Measurements from ENCODE around the gene TTC3. TPM values are rescaled to one million over a fixed set of nuclear protein-coding genes. Genes with fewer than 3 reads are reported as not detected.
"Not testable (repeated sequence)": the region's sequence is repeated elsewhere in the genome, so short reads cannot be mapped to it uniquely, and the experiment has no call there.

TTC3 gene
- total RNA-seq, 2 experiments from 2014 or later, result 49.5 to 50.7 TPM

DNA sequence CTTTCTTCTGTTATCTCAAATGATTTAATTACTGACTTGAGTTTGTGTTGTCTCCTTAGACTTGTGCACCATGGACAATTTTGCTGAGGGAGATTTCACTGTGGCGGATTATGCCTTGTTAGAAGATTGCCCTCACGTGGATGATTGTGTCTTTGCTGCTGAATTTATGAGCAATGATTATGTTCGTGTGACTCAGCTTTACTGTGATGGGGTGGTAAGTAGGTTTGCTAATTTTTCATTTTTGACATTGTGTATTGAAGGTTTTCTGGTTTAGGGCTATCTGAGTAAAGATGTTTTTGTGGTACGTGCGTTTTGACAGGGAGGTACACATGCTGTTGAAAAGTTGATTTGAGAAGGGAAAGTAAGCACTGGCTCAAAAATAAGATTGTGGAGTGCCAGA lies 14.1 kb downstream of the TTC3 start:
- POLR2A ChIA-PET, result no interaction called here
- CTCF ChIA-PET, result no interaction called here

DNA sequence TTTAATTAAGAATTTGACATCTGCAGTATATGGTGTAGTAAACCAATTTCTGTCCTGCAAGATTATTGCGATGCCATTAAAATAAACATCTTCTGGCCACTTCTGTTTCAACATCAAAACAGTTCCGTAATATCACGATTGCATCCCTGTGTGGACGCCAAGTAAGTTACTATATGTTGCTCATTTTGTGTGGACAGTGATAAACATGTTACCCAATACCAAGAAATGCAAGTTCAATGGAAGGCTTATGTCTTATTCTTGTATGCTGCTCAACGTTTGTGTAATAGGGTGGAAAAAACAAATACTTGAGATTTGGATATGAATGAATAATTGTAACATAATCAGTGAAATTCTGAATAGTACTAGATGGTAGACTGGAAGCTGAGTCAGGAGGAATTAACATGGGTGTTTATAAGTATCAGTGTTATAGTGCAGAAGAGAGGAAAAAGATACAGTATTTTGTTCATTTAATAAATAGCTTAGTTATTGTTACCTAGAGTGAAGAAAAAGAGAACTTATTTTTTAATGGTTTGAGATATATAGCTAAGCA lies 15.2 kb downstream of the TTC3 start:
- ChIA-PET CTCF (no interaction called here), POLR2A (no interaction called here)

DNA sequence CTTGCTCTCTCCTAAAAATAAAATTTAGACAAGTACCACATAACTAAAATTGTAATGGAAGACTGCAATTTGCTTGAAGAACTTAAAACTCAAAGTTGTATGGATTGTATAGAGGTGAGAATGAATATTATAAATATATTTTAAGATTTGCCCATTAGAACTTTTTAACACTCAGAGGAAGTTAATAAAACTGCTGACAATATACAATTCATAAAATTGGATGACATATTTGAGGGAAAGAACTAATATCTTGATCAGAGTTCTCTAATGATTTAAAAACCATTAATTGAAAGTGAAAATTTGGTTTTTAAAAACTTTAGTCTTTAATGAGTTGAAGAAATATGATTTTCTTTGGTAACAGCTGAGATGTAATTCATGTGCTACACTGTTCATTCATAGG lies 20.9 kb downstream of the TTC3 start:
- CTCF ChIA-PET, result no interaction called here
- POLR2A ChIA-PET, result no interaction called here

DNA sequence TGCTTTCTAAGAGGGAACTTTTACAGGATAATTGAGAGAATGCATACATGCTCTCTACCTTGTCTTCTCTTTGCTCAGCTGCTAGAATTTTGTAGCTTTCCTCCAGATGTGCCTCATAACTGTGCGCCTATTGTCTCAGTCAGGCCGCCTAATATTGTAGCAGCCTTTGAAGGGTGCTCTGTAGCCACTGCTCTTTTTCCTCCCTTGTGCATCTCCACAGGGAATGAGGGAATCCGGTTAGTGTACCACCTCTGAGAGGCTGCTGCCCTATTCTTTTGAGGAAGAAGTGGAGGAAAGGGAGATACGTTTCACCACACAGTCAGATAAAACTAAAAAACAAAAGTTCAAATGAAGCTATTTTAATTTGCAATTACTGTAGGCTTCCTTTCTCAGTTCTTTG lies 22.8 kb downstream of the TTC3 start:
- ChIA-PET CTCF (interaction anchor here (1.0 kb wide), 1 partner anchor 14 kb away, joined by 3 read pairs; no protein-coding TSS in a partner anchor), POLR2A (no interaction called here)

DNA sequence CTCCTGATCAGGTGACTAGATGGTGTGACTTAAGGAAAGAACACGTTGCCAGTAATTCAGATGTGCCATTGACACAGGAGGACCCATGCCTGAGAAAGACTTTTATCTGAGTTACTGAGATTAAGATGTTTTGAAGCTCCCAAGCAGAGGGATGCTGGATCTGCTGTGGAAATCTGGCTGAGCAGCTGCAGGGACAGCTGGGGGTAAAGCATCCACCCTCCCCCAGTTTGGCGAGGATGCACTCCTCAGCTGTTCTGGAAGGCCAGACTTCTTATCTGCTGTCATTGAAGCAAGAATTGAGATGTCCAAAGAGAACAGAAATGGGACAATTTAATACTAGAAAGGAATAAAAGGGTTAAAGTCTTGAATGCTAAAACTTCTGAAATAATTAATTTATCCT lies 25.7 kb downstream of the TTC3 start:
- CTCF ChIA-PET, result no interaction called here

DNA sequence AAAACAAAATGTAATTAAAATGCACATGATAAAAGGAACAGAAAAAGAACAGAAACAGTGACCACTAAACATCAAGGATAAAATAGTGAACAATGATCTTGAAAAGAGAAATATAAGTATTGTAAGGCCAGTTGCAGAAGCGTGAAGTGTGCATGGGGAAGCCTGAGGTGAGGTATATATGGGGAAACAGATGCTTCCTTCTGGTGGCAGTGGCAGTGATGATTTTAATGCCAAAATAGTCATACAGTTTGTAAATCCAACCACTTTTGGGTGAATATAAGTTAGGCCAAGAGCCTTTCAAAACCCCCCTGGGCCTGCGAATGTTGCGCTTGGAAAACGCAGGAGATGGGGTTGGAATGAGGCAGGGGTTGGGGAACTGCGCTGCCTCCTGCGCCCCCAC lies 27.3 kb downstream of the TTC3 start:
- ChIA-PET POLR2A (no interaction called here), CTCF (no interaction called here)

More for the DNA sequence above, 25.7 kb downstream of the TTC3 start:
- POLR2A ChIA-PET, result no interaction called here

DNA sequence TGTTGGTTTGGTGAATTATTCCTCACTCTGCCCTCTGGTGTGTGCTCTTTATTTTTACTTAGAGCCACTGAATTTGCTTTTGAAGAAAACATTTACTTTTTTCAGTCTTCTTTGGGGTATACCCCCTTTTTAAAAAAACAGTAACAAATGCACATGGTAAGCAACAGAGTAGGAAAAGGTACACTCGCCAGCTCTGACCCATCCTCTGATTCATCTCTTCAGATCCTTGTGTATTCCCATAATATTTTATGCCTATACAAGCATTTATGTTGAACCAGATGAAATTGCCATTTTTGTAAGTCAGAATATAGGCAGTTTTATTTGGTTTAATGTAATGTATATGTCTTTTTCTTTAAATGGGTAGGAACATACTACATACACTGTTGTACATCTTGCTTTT lies 28.3 kb downstream of the TTC3 start:
- ChIA-PET CTCF (no interaction called here), POLR2A (no interaction called here)

DNA sequence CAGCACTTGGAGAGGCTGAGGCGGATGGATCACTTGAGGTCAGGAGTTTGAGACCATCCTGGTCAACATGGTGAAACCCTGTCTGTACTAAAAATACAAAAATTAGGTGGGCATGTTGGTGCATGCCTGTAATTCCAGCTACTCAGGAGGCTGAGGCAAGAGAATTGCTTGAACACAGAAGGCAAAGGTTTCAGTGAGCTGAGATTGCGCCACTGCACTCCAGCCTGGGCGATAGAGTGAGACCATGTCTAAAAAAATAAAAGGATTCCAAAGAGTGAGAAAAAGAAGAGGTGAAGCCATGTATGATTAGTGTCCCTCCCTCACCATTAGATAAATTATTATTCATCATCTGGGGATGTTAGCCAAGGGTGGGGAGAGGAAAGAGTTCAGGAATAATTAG lies 29.7 kb downstream of the TTC3 start:
- CTCF ChIA-PET, POLR2A ChIA-PET: not testable (repeated sequence)

DNA sequence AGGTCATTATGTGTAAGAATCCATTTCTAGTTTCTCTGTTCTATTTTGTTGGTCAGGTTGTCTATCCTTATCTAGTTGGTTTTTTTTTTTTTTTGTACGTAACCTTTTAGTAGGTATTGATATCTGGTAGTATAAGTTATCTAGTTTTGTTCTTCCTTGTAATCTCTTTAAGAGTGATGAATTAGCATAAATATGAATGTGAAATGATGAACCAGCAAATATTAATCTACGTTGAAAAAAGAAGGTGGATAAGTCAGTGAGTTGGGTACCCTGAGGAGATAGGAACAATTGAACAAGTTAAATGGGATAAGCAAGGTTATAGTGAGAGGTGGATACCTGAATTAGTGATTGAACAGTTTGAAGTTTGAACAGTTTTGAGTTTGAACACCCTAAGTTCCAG lies 33.9 kb downstream of the TTC3 start:
- CTCF ChIA-PET, result no interaction called here
- POLR2A ChIA-PET, result no interaction called here

DNA sequence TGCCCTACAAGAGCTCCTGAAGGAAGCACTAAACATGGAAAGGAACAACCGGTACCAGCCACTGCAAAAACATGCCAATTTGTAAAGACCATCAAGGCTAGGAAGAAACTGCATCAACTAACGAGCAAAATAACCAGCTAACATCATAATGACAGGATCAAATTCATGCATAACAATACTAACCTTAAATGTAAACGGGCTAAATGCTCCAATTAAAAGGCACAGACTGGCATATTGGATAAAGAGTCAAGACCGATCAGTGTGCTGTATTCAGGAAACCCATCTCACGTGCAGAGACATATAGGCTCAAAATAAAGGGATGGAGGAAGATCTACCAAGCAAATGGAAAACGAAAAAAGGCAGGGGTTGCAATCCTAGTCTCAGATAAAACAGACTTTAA lies 38.0 kb downstream of the TTC3 start:
- POLR2A ChIA-PET, CTCF ChIA-PET: not testable (repeated sequence)

DNA sequence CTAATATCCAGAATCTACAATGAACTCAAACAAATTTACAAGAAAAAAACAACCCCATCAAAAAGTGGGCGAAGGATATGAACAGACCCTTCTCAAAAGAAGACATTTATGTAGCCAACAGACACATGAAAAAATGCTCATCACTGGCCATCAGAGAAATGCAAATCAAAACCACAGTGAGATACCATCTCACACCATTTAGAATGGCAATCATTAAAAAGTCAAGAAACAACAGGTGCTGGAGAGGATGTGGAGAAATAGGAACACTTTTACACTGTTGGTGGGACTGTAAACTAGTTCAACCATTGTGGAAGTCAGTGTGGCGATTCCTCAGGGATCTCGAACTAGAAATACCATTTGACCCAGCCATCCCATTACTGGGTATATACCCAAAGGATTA lies 41.2 kb downstream of the TTC3 start:
- CTCF ChIA-PET, POLR2A ChIA-PET: not testable (repeated sequence)

DNA sequence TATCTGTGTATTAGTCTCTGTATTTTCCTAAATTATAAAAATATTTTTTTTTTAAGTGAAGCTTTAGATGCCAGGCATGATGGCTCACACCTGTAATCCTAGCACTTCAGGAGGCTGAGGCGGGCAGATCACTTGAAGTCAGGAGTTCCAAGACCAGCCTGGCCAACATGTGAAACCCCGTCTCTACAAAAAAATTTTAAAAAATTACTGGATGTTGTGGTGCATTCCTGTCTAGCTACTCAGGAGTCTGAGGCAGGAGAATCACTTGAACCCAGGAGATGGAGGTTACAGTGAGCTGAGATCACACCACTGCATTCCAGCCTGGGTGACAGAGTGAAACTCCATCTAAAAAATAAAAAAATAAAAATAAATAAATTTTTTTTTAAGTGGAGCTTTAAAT lies 43.4 kb downstream of the TTC3 start:
- CTCF ChIA-PET, POLR2A ChIA-PET: not testable (repeated sequence)

DNA sequence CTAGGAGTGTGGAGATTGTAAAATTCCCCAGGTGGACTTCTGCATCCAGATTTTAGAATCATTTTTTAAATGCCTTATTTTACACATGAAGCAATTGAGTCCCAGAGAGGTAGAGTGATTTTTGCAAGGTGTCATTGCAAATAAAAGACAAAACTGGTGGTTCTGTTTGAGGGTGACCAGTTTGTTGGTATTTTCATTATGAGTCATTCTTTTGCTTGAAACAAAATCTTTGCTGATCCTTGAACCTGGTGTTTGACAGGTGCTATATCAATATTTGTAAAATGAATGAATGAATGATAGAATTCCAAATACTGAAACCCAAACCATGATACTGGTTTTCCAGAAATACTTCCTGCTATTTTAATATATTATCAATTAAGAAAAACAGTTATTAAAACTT lies 44.1 kb downstream of the TTC3 start:
- POLR2A ChIA-PET, result no interaction called here
- CTCF ChIA-PET, result no interaction called here

DNA sequence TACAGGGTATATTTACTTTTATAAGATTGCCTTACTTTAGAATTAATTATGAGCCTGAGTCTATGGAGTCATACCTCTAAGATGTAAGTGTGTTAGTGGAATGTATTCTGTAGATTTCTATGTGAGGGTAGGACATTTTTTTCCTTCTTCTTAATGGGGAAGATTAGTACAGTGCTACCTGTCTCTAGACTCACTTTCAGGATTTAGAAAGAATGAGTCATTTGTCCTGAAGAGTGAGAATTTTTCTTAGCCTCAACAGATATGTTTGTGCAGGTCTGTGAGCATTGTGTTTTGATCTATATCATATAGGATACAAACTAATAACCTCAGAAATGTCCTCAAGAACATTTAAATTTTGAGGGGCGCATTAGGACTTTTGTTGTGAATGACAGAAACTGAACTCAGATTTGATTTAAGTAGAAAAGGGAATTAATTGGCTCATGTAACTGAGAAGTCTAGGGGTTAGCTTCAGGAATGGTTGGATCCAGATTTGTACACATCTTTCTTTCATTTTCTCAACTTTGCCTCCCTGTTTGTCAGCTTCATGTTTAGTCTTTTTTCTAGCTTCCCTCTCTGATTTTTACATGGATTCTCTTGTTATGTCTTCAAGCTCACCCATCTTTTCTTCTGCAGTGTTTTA lies 45.3 kb downstream of the TTC3 start:
- CTCF ChIA-PET, result no interaction called here
- POLR2A ChIA-PET, result no interaction called here

DNA sequence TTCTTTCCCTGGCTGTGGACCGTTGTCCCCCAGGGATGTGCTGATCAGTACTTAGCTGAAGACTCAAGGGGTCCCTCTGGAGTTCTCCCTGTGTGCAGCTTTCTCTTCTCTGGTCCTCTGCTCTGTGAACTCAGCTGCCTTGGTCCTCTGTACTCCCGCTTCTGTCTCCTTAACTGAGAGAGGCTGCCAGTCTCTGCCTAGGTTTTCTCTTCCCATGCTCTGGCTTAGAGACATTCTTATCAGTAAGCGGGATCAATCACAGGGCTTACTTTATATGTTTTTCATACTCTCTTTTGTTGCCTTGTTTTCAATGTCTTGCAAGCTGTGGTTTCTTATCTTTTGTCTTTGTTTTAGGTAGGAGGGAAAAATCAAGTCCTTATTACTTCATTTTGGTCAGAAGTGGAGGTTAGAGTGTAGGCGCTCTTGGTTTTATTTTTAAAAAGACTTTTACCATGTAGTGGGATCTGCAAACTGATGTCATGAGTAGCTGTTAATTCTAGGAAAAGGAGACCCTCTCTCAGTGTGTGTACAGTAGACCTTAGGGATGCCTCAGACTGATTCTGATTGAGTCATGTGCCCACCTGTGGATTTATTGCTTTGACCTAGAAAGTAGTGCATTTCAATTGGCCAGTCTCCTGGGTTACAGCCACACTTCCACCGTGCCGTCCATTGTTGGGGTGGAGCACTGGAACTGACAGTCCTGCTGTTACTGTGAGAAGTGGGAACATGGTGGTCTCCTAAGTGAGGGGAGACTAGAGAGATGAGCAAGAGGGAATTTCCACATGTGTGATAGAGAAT lies 46.6 kb downstream of the TTC3 start:
- ChIA-PET CTCF (interaction anchor here (1.5 kb wide), 1 partner anchor 129 kb away, joined by 3 read pairs; no protein-coding TSS in a partner anchor), POLR2A (no interaction called here)

DNA sequence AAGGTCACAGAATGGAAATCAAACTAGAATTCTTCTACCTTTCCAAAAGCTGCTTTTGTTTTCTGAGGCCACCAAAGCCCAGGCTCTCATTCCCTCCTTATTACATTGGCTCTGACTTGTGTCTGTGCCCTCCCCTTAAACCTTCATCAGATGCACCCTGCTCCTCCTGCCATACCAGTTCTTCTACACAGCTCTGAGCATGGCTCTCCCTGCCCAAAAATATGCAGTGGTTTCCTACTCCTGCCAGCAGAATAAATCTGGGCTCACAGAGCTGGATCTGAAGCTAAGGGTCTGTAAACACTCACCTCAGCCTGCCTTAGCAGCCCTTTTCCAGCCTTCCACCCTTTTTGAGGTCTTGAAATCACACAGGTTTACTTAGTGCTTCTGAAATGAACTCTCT lies 55.0 kb downstream of the TTC3 start:
- CTCF ChIA-PET, result no interaction called here
- POLR2A ChIA-PET, result no interaction called here

DNA sequence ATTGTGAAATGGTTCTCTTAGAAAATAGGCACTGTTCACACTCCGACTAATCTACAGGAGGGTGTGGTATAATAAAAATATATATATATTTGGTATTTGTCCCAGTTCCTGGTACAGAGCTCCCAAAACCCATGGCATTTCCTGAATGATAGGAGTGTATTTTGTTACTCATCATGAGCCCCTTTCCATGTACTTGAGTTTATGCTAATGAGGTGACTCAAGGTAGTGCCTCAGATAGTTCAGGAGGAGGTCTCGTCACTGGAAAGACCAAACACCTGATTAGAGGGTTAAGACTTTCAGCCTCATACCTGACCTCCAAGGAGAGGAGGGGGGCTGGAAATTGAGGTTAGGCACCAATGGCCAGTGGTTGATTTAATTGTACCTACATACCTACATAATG lies 57.9 kb downstream of the TTC3 start:
- ChIA-PET POLR2A (no interaction called here), CTCF (interaction anchor here (1.0 kb wide), 1 partner anchor 51 kb away, joined by 4 read pairs; no protein-coding TSS in a partner anchor)

DNA sequence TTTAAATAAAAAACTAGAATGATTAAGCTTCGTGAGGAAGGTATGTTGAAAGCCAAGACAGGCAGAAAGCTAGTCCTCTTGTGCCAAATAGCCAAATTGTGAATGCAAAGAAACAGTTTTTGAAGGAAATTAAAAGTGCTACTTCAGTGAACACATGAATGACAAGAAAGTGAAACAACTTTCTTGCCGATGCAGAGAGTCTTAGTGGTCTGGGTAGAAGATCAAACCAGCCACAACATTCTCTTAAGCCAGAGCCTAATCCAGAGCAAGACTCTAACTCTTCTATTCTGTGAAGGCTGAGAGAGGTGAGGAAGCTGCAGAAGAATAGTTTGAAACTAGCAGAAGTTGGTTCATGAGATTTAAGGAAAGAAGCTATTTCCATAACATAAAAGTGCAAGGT lies 63.2 kb downstream of the TTC3 start:
- CTCF ChIA-PET, result no interaction called here
- POLR2A ChIA-PET, result interaction anchor here (0.6 kb wide), 1 partner anchor 785 kb away, joined by 3 read pairs; no protein-coding TSS in a partner anchor

DNA sequence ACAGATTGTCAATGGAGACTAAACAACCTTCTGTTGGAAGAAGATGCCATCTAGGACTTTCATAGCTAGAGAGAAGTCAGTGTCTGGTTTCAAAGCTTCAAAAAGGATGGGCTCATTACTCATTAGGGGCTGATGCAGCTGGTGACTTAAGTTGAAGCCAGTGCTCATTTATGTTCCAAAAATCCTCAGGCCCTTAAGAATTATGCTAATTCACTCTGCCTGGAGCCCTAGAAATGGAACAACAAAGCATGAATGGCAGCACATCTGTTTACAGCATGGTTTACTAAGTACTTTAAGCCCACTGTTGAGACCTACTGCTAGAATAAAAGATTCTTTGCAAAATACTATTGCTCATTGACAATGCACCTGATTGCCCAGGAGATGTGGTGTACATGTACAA lies 63.7 kb downstream of the TTC3 start:
- ChIA-PET CTCF (no interaction called here), POLR2A (no interaction called here)

DNA sequence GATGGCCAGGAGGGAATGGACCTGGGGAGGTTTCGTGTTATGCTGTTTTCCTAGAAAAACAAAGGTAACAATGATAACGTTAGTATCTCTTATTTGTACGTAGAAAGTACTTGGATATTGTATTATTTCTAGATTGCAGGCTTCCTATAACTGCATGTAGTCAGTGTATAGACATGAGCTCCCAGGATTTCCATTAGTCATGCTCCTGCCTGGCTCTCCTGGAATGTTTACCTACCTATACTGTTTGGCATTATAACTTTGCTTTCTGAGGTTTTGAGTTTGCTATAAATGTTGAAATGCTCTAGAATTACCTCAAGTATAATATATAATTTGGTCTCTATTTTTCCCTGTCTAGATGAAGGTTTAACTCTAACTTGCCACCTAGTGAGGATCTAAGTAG lies 66.1 kb downstream of the TTC3 start:
- POLR2A ChIA-PET, result no interaction called here

DNA sequence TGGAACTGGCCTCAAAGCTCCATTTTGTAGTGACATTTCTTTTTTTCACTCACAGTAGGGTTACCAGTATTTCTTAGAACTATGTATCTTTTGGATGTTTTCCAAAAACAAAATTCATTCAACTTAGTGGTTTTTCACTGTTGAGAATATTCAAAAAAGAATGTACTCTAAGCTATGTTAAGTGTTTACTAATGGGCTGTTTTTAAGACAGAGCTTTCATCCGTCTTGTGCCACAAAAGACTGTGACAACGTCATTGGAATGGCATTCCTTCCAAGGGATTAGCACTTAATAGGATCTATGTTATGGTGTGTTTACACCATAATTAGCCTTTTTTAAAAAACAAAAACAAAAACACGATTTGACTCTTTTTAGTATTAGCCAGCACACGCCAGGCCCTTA lies 66.8 kb downstream of the TTC3 start:
- ChIA-PET POLR2A (no interaction called here), CTCF (no interaction called here)

More for the DNA sequence above, 66.1 kb downstream of the TTC3 start:
- CTCF ChIA-PET, result no interaction called here

DNA sequence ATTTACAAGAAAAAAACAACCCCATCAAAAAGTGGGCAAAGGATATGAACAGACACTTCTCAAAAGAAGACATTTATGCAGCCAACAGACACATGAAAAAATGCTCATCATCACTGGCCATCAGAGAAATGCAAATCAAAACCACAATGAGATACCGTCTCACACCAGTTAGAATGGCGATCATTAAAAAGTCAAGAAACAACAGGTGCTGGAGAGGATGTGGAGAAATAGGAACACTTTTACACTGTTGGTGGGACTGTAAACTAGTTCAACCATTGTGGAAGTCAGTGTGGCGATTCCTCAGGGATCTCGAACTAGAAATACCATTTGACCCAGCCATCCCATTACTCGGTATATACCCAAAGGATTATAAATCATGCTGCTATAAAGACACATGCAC lies 70.3 kb downstream of the TTC3 start:
- CTCF ChIA-PET, POLR2A ChIA-PET: not testable (repeated sequence)
